DMS114 treated with DMSO at 0.1 percent for 48 hours (cell line): ENCODE measurements around the gene GMPPB.
A peak's percentile ranks its signal among the peaks of the same experiment; 100 is the strongest.
"Not testable (repeated sequence)": the region's sequence is repeated elsewhere in the genome, so short reads cannot be mapped to it uniquely, and the experiment has no call there.

Experiments used
- DNase-seq: peaks from one replicate; lab custom pipeline; 2025; ENCODE audit not compliant: unreplicated experiment; lab: John Stamatoyannopoulos, UW

Gene GMPPB

DNA sequence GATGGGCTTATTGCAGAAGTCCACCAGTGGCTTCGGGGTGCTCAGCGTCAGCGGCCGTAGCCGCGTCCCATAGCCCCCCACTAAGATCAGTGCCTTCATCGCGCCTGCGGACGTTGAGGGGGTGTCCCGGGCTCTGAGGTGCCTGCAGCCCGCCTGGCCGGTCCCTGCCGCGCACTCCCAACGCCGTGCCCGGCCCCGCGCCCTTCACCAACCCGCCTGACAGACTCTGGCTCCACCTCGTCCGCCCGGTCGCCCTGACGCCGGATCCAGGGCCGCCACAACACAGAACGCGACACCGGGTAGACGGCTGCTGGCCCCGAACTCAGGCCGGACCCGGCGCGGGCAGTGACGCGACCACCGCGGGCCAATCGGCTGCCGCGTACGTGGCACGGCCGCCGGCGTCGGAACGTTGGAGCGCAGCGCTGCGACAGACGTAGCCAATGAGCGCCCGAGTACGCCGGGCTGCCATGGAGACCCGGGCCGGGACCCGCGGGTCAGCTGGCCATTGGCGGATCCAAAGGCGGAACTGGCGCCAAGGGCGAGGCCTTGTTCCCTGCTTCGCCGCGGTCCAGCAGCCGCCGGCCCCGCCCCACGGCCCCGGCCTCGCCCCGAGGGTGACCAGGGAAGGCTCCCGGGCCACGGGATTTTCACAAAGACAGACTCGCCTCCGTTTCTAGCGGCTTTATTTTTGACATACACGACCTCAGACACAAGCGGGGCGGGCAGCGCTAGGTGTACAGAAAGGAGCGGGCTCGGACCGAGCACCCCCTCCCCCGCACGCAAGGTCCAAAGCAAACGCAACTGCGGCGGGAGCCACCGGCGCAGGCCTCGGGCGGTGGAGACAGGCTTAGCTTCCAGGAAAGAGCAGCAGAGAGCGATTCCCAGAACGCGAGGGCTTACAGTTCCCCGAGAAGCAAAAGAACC is at the start of gene GMPPB:
TSS of gene GMPPB (minus strand) at position 324 of the 924 bp plus-strand sequence. CDS start at position 99, 225 bp downstream.
- peak; percentile 88 for DNase-seq

GRCh38 chr3:49772703-49773102 is 49.0 kb upstream of the GMPPB start:
- DNase-seq = no peak

DNA sequence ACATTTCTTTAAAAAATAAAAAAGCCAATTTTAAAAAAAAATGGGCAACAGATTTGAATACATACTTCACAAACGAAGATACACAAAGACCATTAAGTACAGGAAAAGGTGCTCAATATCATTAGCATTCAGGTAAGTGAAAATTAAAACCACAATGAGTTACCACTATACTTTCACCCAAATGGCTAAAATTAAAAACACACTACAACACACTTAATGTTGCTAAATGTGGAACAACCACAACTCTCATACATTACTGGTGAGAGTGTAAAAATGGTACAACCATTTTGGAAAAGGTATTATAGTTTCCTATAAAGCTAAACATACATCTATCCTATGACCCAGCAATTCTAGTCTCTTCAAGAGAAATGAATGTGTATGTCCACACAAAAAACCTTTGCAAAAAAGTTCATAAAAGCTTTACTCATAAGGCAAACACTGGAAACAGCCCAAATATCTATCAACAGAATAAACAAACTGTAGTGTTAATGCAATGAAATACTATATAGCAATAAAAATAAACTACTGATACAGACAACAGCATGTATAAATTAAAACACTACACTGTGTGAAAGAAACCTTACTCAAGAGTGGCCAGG is 47.7 kb upstream of the GMPPB start:
- DNase-seq = no peak

GRCh38 chr3:49769926-49770325 is 46.2 kb upstream of the GMPPB start:
- no peak for DNase-seq

DNA sequence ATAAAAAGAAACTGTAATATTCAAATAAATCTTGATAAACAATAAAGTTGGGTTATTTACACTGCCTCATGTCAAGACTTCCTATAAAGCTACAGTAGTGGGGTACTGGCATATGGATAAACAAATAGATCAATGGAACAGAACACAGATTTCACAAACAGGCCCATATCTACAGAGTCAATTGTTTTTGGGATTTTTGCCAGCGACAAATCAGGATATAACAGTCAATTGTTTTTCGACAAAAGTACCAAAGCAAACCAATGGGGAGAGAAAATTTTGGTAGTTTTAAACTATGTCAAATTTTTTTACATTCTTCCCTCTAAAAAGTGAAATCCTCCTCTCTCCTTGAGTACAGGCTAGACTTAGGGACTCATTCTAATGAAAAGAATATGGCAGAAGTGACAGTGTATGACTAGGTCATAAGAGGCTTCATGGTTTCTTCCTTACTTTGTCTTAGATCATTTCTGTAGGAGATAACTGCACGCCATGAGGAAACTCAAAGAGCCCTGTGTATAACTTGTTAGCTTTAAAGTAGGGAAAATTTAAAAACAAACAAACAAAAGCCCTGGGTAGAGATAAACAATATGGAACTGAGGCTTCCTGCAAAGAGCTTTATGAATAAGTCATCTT is 45.6 kb upstream of the GMPPB start:
- no peak for DNase-seq

GRCh38 chr3:49763981-49764380 is 40.2 kb upstream of the GMPPB start:
- DNase-seq = no peak

DNA sequence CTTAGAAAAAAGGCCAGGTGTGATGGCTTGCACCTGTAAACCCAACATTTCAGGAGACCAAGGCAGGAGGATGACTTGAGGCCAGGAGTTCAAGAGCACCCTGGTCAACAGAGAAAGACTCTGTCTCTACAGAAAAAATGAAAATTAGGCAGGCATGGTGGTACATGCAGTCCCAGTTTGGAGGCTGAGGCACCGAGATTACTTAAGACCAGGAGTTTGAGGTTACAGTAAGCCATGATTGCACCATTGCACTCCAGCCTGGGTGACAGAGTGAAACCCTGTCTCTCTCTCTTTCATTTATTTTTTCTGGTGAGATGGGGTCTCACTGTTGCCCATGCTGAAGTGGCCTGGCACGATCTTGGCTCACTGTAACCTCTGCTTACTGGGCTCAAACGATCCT is 37.9 kb upstream of the GMPPB start:
- no peak for DNase-seq

GRCh38 chr3:49759226-49759625 is 35.5 kb upstream of the GMPPB start:
- DNase-seq = no peak

DNA sequence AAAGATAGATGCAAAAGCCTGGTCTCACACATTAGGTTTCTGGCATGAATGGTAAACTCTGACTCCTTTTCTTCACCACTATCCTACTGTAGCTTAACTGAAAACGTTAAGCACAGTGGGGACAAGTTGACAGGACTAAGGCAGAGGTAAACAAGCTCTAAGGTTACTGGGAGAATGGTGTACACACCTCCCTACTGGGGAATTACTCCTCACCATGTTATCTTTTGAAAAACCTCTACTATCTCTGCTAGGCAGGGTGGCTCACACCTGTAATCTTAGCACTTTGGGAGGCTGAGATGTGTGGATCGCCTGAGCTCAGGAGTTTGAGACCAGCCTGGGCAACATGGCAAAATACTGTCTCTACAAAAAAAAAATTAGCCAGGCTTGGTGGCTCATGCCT is 33.4 kb upstream of the GMPPB start:
- no peak for DNase-seq

DNA sequence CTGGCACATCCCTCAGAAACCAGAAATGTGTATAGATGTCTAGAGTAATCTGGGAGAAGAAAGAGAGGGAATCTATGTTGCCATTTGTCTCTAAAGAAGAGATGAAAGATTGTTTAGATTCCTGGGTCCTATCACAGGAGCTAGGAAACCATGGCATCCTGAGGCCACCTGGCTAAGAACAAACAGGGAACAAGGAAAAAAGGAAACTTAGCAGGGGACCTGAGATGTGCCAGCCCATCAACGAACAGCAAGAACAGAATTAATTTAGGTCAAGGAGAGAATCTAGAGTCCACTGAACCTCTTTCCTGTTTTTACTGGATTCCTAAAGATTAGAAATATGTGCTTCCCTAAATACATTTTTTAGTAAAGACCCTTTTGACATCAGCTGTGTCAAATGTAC is 32.3 kb upstream of the GMPPB start:
- no peak for DNase-seq

DNA sequence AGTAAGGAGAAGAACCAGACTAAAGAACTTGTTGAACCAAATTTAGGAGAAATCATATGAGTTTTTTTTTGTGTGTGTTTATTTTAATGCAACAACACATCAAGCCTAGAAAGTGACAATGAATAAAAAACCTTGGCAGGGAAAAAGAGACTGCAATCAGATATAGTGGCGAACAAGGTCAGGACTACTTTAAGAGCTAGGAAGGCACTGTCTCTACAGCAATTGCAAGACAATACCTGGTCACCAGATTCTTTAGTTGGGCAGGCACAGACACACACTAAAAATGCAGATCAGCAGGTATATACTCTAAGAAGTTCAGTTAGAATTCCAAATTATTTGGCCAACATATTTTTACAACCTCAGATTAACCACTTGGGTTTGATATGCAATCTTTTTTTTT is 30.8 kb upstream of the GMPPB start:
- DNase-seq = no peak

DNA sequence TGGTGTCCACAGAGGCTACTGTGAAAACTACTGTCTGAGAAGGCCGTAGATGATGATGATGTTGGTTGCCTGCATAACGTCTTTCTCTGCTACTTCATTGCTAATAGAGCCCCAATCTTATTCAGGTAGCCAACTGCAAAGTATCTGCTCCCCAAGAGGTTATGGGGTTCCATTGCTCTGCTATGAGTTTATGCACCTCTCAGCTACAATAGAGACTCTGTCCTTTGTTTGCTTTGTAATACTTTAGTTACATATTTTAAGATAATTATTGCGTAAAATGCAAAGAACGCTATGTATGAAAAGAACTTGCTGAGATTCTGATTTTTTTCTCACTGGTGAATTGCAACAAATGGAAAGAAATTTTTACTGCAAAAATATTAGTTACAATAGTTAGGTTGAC is 27.8 kb upstream of the GMPPB start:
- DNase-seq = no peak

GRCh38 chr3:49750056-49750455 is 26.3 kb upstream of the GMPPB start:
- DNase-seq = no peak

GRCh38 chr3:49748874-49749273 is 25.1 kb upstream of the GMPPB start:
- DNase-seq = not testable (repeated sequence)

GRCh38 chr3:49747792-49748480 is 24.2 kb upstream of the GMPPB start:
- no peak for DNase-seq

DNA sequence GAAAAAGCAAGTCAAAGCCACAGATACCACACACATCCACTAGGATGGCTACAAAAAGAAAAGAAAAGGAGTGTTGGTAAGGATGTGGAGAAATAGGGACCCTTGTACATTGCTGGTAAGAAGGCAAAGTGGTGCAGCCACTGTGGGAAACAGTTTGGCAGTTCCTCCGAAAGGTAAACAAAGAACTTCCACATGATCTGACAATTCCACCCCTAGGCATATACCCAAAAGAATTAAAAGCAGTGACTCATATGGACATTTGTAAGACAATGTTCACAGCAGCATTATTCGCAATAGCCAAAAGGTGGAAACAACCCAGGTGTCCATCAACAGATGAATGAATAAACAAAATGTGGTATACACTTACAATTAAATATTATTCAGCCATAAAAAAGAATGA is 22.2 kb upstream of the GMPPB start:
- DNase-seq = no peak

- DNase-seq = no peak
Measured at GRCh38 chr3:49740427-49740826, 16.7 kb upstream of the GMPPB start.

DNA sequence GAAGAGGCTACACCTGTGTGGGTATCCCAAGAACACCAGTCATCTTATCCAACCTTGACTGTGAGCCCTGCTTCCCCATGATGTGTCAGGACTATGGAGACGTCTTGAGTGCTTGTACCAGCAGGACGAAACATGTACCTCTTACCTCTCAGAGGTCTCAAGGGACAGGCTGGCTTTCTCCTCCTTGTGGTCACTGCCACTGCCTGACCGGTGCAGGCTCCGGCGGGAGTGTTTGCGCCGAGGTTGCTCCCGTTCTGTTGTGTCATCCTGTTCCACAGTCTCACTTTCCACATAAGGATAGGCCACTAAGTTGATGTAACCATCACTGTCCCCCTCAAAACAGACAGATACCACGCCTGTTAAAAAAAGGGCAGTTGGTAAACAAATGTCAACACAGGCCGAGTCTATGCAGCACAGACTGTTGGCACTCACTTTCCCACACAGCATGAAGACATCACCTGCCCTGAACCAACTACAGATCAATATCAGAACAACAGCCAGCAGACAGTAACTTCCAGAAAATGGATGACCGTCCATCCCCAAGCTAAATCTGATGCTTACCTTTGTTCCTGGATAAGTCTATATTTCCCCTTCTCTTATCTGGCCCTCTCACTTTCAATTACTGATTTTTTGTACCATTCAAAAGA is 14.4 kb upstream of the GMPPB start:
- DNase-seq = no peak

DNA sequence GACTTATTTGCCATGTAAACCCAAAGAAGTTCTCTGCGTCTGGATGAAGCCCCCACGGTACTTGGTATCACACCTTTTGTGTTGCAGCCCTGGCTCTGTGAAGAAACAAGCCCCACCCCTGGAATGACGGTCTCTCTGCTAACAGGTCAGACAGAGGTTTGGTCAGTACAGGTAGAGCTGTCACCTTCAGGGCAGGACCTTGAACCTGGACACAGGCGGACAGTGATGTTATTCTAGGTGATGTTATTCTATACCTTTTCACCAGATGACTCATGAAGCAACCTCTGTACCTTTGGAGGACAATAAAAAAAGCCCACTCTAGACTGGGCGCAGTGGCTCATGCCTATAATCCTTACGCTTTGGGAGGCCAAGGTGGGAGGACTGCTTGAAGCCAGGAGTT is 11.0 kb upstream of the GMPPB start:
- no peak for DNase-seq

- DNase-seq = no peak
Measured at GRCh38 chr3:49733551-49733950, 9.8 kb upstream of the GMPPB start.

DNA sequence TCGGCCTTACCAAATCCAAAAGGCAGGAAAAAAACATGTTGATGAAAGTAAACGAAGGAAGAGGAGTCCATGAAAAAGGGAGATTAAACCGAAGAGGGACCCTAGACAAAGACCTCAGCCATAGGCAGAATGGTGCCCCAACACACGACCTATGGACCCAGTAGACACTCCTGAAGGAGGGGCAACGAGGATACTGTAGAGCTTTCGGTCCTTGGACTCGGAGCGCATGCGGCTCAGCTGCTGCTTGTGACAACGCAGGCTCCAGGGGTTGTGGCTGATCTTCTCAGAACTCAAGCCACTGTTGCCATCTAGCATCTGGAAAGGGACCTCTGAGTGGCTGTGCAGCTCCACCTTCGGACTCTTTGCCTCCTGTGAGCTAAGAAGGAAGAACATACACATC is 8.8 kb upstream of the GMPPB start:
- no peak for DNase-seq
